HG03108 (cell line): ENCODE data around the gene TUBGCP2.
A peak's percentile ranks its signal among the peaks of the same experiment; 100 is the strongest.

Experiments used
- ATAC-seq: cut with Tn5 transposase; IDR thresholded peaks from one replicate; pipeline ENCODE4 v1.9.1; 2021; ENCODE audit warnings: moderate library complexity; ENCODE audit not compliant: unreplicated experiment

Gene TUBGCP2

GRCh38 chr10:133342942-133343341, 34.3 kb upstream of the TUBGCP2 start:
- ATAC-seq, result no peak

GRCh38 chr10:133341983-133342382, 33.3 kb upstream of the TUBGCP2 start:
- ATAC-seq, result no peak

GRCh38 chr10:133339708-133340380, 31.2 kb upstream of the TUBGCP2 start:
- ATAC-seq, result no peak

GRCh38 chr10:133338080-133339071, 29.7 kb upstream of the TUBGCP2 start:
- ATAC-seq, result no peak

- ATAC-seq, result no peak
These were observed 28.7 kb upstream of the TUBGCP2 start for GRCh38 chr10:133337370-133337725.

GRCh38 chr10:133336577-133337369, 28.1 kb upstream of the TUBGCP2 start, which contains the start of gene CALY:
Gene CALY (minus strand): TSS chr10:133336896. CDS start chr10:133328989, 7,907 bp downstream.
- ATAC-seq, result no peak

GRCh38 chr10:133336118-133336576, 27.5 kb upstream of the TUBGCP2 start:
- ATAC-seq, result no peak

- ATAC-seq, result no peak
These were observed 26.8 kb upstream of the TUBGCP2 start for GRCh38 chr10:133335246-133336117.

- ATAC-seq, result no peak
These were observed 26.0 kb upstream of the TUBGCP2 start for GRCh38 chr10:133334503-133335245.

GRCh38 chr10:133332936-133333699, 24.4 kb upstream of the TUBGCP2 start:
- ATAC-seq, result no peak

- peak; percentile 67 for ATAC-seq
These were observed 21.0 kb upstream of the TUBGCP2 start for GRCh38 chr10:133329491-133330202.

GRCh38 chr10:133328358-133329343, 20.0 kb upstream of the TUBGCP2 start:
- no peak for ATAC-seq

- ATAC-seq, result no peak
These were observed 19.1 kb upstream of the TUBGCP2 start for GRCh38 chr10:133327651-133328357.

- ATAC-seq, result no peak
These were observed 18.3 kb upstream of the TUBGCP2 start for GRCh38 chr10:133326745-133327650.

- no peak for ATAC-seq
These were observed 17.5 kb upstream of the TUBGCP2 start for GRCh38 chr10:133326223-133326551.
